Right lobe of liver (tissue), 6 donors: ENCODE data around the gene SRF. TPM values are rescaled to one million over a fixed set of nuclear protein-coding genes. Genes with fewer than 3 reads are reported as not detected.

ENCODE experiments used
- ATAC-seq, 4 donors: fragments of 200-7000 bp; cut with Tn5 transposase; one replicate each; pipeline ENCODE4 v1.9.1; 2020; ENCODE audit warnings: mild to moderate bottlenecking in 4 of 4, moderate library complexity in 4 of 4
- DNase-seq, 3 donors: peaks; one replicate each; pipeline ENCODE4 v3.0.0-alpha.2; 2020
- H3K27ac ChIP-seq, 3 donors: fragments of 200-600 bp; one replicate each; pipeline ENCODE4 v1.8.0; 2022
- H3K27me3 ChIP-seq, 2 donors: fragments of 200-600 bp; one replicate each; pipeline ENCODE4 v1.8.0; 2022
- H3K36me3 ChIP-seq, 4 donors: fragments of 200-600 bp; sonication (generic) in 1 of 4; one replicate each; pipeline versions ENCODE4 v1.5.1 to v1.8.0; 2017 to 2022; ENCODE audit warnings: control low read depth in 1 of 4
- H3K4me1 ChIP-seq, 4 donors: fragments of 200-600 bp; sonication (generic) in 1 of 4; one replicate each; pipeline versions ENCODE4 v1.5.1 to v1.8.0; 2017 to 2022; ENCODE audit warnings: control low read depth in 1 of 4
- H3K4me3 ChIP-seq, 3 donors: fragments of 200-600 bp; one replicate each; pipeline ENCODE4 v1.8.0; 2022
- H3K9me3 ChIP-seq, 4 donors: fragments of 200-600 bp; sonication (generic) in 1 of 4; one replicate each; pipeline versions ENCODE4 v1.5.1 to v1.8.0; 2017 to 2022; ENCODE audit warnings: control low read depth in 1 of 4
- CTCF ChIP-seq, 4 donors: fragments of 200-600 bp in 3 of 4; fragments of 450-650 bp in 1 of 4; IDR thresholded peaks; one replicate each; pipeline versions ENCODE4 v1.5.1 to v1.8.0; 2016 to 2022; ENCODE audit warnings: antibody characterized with exemption in 4 of 4, mild to moderate bottlenecking in 2 of 4
- POLR2A ChIP-seq: fragments of 450-650 bp; IDR thresholded peaks from one replicate; pipeline ENCODE4 v1.6.1; 2017; ENCODE audit warnings: antibody characterized with exemption, mild to moderate bottlenecking
- WGBS: methylation state at CpG from one replicate; pipeline ENCODE4 v1.1.6; 2018; ENCODE audit warnings: low coverage, low lambda C conversion rate; ENCODE audit not compliant: insufficient coverage; ENCODE audit errors: missing lambda C conversion rate; 5-methylcytosine and 5-hydroxymethylcytosine counted together
- intact Hi-C, 2 donors: fragments of 100-400 bp; cut with DNase I; formaldehyde crosslinking; loops; one replicate each; pipeline versions ENCODE4 v1.11.2 to v1.14.1; 2022
- long read RNA-seq: library from polyadenylated mRNA; unstranded; transcript quantifications from one replicate; pipeline ENCODE4 v2.0.0, GENCODE V29; 2019
- total RNA-seq, 6 experiments: library from RNA; depleted of rRNA in 2 of 6; stranded (reverse); fragments of >200 nt in 2 of 6; fragmentation: NEBNext Ultra II Directional in 3 of 6; extraction: Animal tissue kit (Norgen Biotek cat#: 25700) in 3 of 6; gene quantifications; one replicate each; pipeline versions ENCODE4 v1.1.0 to v1.2.4, GENCODE V29; 2016 to 2023
- donor health status: DM: no; HTN: yes; CAD: no.
- donor health status: DM: no; HTN: no; CAD: no.
- donor health status: DM: no; HTN: no; CAD: no.
- donor health status: DM: no; HTN: yes; CAD: no.
- donor health status: DM: no; HTN: yes; CAD: no.

Gene SRF
- 10 to 100 TPM in 4 of 6 experiments, 1 to 10 TPM in 2; 4.9 to 17.0 (median 11.3) TPM for total RNA-seq
- long read RNA-seq, partial matches to known transcripts: 0 of 1 reads
- long read RNA-seq, other reads (novel, unspliced or antisense): 1 of 1 reads

- DNase-seq (peak; percentile 99 to 100 (median 100)), ATAC-seq (peak; percentile 76 to 84 (median 81))
- Histone ChIP-seq H3K27ac (peak within 1 kb of the TSS; percentile 97 to 100 (median 99)), H3K4me1 (peaks cover 0 to 19% (median 7%) of the 10 kb centered on the region in 4 donors), H3K9me3 (no peaks in the 10 kb centered on the region), H3K4me3 (peak within 1 kb of the TSS; percentile 88 to 98 (median 90)), H3K27me3 (no peaks in the 10 kb centered on the region), H3K36me3 (peaks cover 5 to 13% (median 7%) of the 10 kb centered on the region in 4 donors)
- intact Hi-C loops: no loop called here
- 1% methylated on average over 21 of the region's 83 CpGs for WGBS
- peak; percentile 60 to 87 (median 70) for TF ChIP-seq CTCF (IDR thresholded peaks at IDR 0.05)
- peak; percentile 95 for TF ChIP-seq POLR2A
These were observed at the start of gene SRF for GRCh38 chr6:43170931-43171706. TSS of gene SRF (plus strand) at chr6:43171269. CDS start at chr6:43171657, 388 bp downstream.

- ATAC-seq: no peak
- Histone ChIP-seq H3K4me1 (no peaks in the 10 kb centered on the region), H3K27ac (no peak overlapping the region), H3K9me3 (no peaks in the 10 kb centered on the region), H3K36me3 (no peaks in the 10 kb centered on the region), H3K27me3 (no peaks in the 10 kb centered on the region), H3K4me3 (no peak overlapping the region)
- no peak for DNase-seq
- intact Hi-C loops: loop anchor here in 1 of 2 donors (10.0 kb wide), 1 partner anchor 217 kb away; no protein-coding TSS in a partner anchor
- no peak for TF ChIP-seq POLR2A
- no peak for TF ChIP-seq CTCF (IDR thresholded peaks at IDR 0.05)
- 100% methylated on average over 1 of the region's 2 CpGs for WGBS
These were observed 48.9 kb upstream of the SRF start for GRCh38 chr6:43122146-43122545.

- TF ChIP-seq CTCF (IDR thresholded peaks at IDR 0.05): no peak
- TF ChIP-seq POLR2A: no peak
- 70% methylated on average over 8 of the region's 25 CpGs for WGBS
- no peaks in the 10 kb centered on the region for H3K4me1 ChIP-seq
- H3K9me3 ChIP-seq: no peaks in the 10 kb centered on the region
- no peaks in the 10 kb centered on the region for H3K27me3 ChIP-seq
- H3K27ac ChIP-seq: no peak overlapping the region
- ATAC-seq (no peak), DNase-seq (no peak)
- no peaks in the 10 kb centered on the region for H3K36me3 ChIP-seq
- H3K4me3 ChIP-seq: no peak overlapping the region
- intact Hi-C loops: loop anchor here in 1 of 2 donors (10.0 kb wide), 1 partner anchor 219 kb away; no protein-coding TSS in a partner anchor
These were observed 47.4 kb upstream of the SRF start for GRCh38 chr6:43123461-43124314.

- no peak for TF ChIP-seq POLR2A
- TF ChIP-seq CTCF (IDR thresholded peaks at IDR 0.05): no peak
- Histone ChIP-seq H3K4me1 (no peaks in the 10 kb centered on the region), H3K9me3 (no peaks in the 10 kb centered on the region), H3K27me3 (no peaks in the 10 kb centered on the region), H3K4me3 (no peak overlapping the region), H3K36me3 (no peaks in the 10 kb centered on the region), H3K27ac (no peak overlapping the region)
- ATAC-seq (no peak), DNase-seq (no peak)
- WGBS: 69% methylated on average over 4 of the region's 6 CpGs
- intact Hi-C loops: loop anchor here in 1 of 2 donors (10.0 kb wide), 1 partner anchor 220 kb away; no protein-coding TSS in a partner anchor
These were observed 46.6 kb upstream of the SRF start for GRCh38 chr6:43124481-43124880.
